GM23338 (cell line): ENCODE measurements around the gene MOB3C. TPM values are rescaled to one million over a fixed set of nuclear protein-coding genes. Genes with fewer than 3 reads are reported as not detected.

Source experiments
- ATAC-seq: fragments of 200-7000 bp; cut with Tn5 transposase; 3 replicates; pipeline ENCODE4 v1.9.1; 2020
- DNase-seq: peaks from one replicate; pipeline ENCODE4 v3.0.0-alpha.2; 2015; ENCODE audit warnings: low spot score
- H2AFZ ChIP-seq: fragments of 200-600 bp; sonication (generic); 2 replicates; pipeline ENCODE4 v1.8.0; 2016; ENCODE audit warnings: antibody characterized with exemption, mild to moderate bottlenecking, moderate library complexity
- H3F3A ChIP-seq: fragments of 200-600 bp; sonication (generic); replicated peaks from 2 replicates; pipeline ENCODE4 v1.8.0; 2017; ENCODE audit warnings: antibody characterized with exemption, mixed run types, low read depth
- H3K27ac ChIP-seq: fragments of 200-600 bp; sonication (generic); 2 replicates; pipeline ENCODE4 v1.6.1; 2016; ENCODE audit warnings: low read depth
- H3K27me3 ChIP-seq: fragments of 200-600 bp; sonication (generic); 2 replicates; pipeline ENCODE4 v1.8.0; 2016; ENCODE audit warnings: mild to moderate bottlenecking, mixed run types, moderate library complexity; ENCODE audit not compliant: insufficient read depth
- H3K36me3 ChIP-seq: fragments of 200-600 bp; sonication (generic); 2 replicates; pipeline ENCODE4 v1.8.0; 2016; ENCODE audit warnings: mild to moderate bottlenecking; ENCODE audit not compliant: insufficient read depth
- H3K4me1 ChIP-seq: fragments of 200-600 bp; sonication (generic); 2 replicates; pipeline ENCODE4 v1.8.0; 2016; ENCODE audit warnings: mild to moderate bottlenecking, moderate library complexity; ENCODE audit not compliant: insufficient read depth
- H3K4me2 ChIP-seq: fragments of 200-600 bp; sonication (generic); 2 replicates; pipeline ENCODE4 v1.7.1; 2017; ENCODE audit warnings: mixed run types
- H3K4me3 ChIP-seq: fragments of 200-600 bp; sonication (generic); 2 replicates; pipeline ENCODE4 v1.6.1; 2016; ENCODE audit warnings: mixed run types
- H3K79me2 ChIP-seq: fragments of 200-600 bp; sonication (generic); replicated peaks from 2 replicates; pipeline ENCODE4 v1.8.0; 2017; ENCODE audit warnings: mild to moderate bottlenecking; ENCODE audit not compliant: insufficient read depth
- H3K9me2 ChIP-seq: fragments of 200-600 bp; sonication (generic); 2 replicates; pipeline ENCODE4 v1.8.0; 2017; ENCODE audit not compliant: insufficient read depth
- H4K20me1 ChIP-seq: fragments of 200-600 bp; sonication (generic); replicated peaks from 2 replicates; pipeline ENCODE4 v1.8.0; 2017; ENCODE audit warnings: mild to moderate bottlenecking; ENCODE audit not compliant: insufficient read depth
- H3K27ac Mint-ChIP-seq: 2 replicates; pipeline ENCODE4 v1.8.0; 2020; ENCODE audit warnings: inconsistent platforms, mild to moderate bottlenecking, moderate library complexity, mixed read lengths
- H3K27me3 Mint-ChIP-seq: 3 replicates; pipeline ENCODE4 v1.8.0; 2022; ENCODE audit warnings: low read depth, mild to moderate bottlenecking, moderate library complexity, mixed read lengths, inconsistent platforms; ENCODE audit not compliant: insufficient read depth, poor library complexity
- H3K36me3 Mint-ChIP-seq: 3 replicates; pipeline ENCODE4 v1.8.0; 2021; ENCODE audit warnings: low read depth, mild to moderate bottlenecking, inconsistent platforms, moderate library complexity, mixed read lengths
- H3K4me1 Mint-ChIP-seq: 3 replicates; pipeline ENCODE4 v1.8.0; 2020; ENCODE audit warnings: mild to moderate bottlenecking, inconsistent platforms, mixed read lengths
- H3K4me3 Mint-ChIP-seq: 3 replicates; pipeline ENCODE4 v1.8.0; 2021; ENCODE audit warnings: moderate library complexity, mild to moderate bottlenecking, inconsistent platforms, mixed read lengths
- H3K9me3 Mint-ChIP-seq: 3 replicates; pipeline ENCODE4 v1.8.0; 2020; ENCODE audit warnings: moderate library complexity, mild to moderate bottlenecking, inconsistent platforms, mixed read lengths
- EZH2 ChIP-seq: fragments of 200-600 bp; sonication (generic); IDR thresholded peaks from one replicate; pipeline ENCODE4 v1.8.0; 2017; ENCODE audit warnings: antibody characterized with exemption, mild to moderate bottlenecking, low read depth; ENCODE audit not compliant: unreplicated experiment
- EZH2phosphoT487 ChIP-seq: fragments of 200-600 bp; sonication (generic); IDR thresholded peaks from one replicate; pipeline ENCODE4 v1.8.1; 2018; ENCODE audit warnings: antibody characterized with exemption; ENCODE audit not compliant: unreplicated experiment
- NANOG ChIP-seq: IDR thresholded peaks from 2 replicates; pipeline ENCODE4 v1.6.1; 2016; ENCODE audit warnings: antibody characterized with exemption, borderline replicate concordance
- REST ChIP-seq: IDR thresholded peaks from one replicate; pipeline ENCODE4 v1.6.1; 2018; ENCODE audit warnings: antibody characterized with exemption; ENCODE audit not compliant: unreplicated experiment
- STAT1 ChIP-seq: IDR thresholded peaks from one replicate; pipeline ENCODE4 v1.6.1; 2016; ENCODE audit warnings: antibody characterized with exemption; ENCODE audit not compliant: unreplicated experiment
- ZNF331 ChIP-seq: fragments of 250-450 bp; sonication (Bioruptor Pico); IDR thresholded peaks from 2 replicates; pipeline ENCODE4 v1.5.0; 2020; ENCODE audit warnings: low read depth, mild to moderate bottlenecking, moderate library complexity
- polyA plus RNA-seq: library from polyadenylated mRNA; unstranded; fragments of >200 nt; fragmentation: Nextera tagmentation; extraction: Ambion mirVana; gene quantifications from 2 replicates; pipeline ENCODE4 v1.2.1, GENCODE V29; 2016
- total RNA-seq: library from RNA; depleted of rRNA; stranded (reverse); fragments of >200 nt; shearing (Covaris generic); gene quantifications from 2 replicates; pipeline ENCODE4 v1.2.3, GENCODE V29; 2014
- TF ChIP-seq, protein P1 (sequence below): fragments of 250-450 bp; sonication (Bioruptor Pico); IDR thresholded peaks from 2 replicates; pipeline ENCODE4 v1.5.0; 2020; ENCODE audit warnings: mild to moderate bottlenecking, moderate library complexity
- TF ChIP-seq, protein P2 (sequence below): IDR thresholded peaks from 2 replicates; pipeline ENCODE4 v1.6.1; 2016; ENCODE audit warnings: antibody characterized with exemption

The MOB3C gene
- total and polyA plus RNA-seq, 2 experiments from 2014 or later, result 1.1 to 6.2 TPM

- no peak for TF ChIP-seq REST
- TF ChIP-seq, protein P1, sequence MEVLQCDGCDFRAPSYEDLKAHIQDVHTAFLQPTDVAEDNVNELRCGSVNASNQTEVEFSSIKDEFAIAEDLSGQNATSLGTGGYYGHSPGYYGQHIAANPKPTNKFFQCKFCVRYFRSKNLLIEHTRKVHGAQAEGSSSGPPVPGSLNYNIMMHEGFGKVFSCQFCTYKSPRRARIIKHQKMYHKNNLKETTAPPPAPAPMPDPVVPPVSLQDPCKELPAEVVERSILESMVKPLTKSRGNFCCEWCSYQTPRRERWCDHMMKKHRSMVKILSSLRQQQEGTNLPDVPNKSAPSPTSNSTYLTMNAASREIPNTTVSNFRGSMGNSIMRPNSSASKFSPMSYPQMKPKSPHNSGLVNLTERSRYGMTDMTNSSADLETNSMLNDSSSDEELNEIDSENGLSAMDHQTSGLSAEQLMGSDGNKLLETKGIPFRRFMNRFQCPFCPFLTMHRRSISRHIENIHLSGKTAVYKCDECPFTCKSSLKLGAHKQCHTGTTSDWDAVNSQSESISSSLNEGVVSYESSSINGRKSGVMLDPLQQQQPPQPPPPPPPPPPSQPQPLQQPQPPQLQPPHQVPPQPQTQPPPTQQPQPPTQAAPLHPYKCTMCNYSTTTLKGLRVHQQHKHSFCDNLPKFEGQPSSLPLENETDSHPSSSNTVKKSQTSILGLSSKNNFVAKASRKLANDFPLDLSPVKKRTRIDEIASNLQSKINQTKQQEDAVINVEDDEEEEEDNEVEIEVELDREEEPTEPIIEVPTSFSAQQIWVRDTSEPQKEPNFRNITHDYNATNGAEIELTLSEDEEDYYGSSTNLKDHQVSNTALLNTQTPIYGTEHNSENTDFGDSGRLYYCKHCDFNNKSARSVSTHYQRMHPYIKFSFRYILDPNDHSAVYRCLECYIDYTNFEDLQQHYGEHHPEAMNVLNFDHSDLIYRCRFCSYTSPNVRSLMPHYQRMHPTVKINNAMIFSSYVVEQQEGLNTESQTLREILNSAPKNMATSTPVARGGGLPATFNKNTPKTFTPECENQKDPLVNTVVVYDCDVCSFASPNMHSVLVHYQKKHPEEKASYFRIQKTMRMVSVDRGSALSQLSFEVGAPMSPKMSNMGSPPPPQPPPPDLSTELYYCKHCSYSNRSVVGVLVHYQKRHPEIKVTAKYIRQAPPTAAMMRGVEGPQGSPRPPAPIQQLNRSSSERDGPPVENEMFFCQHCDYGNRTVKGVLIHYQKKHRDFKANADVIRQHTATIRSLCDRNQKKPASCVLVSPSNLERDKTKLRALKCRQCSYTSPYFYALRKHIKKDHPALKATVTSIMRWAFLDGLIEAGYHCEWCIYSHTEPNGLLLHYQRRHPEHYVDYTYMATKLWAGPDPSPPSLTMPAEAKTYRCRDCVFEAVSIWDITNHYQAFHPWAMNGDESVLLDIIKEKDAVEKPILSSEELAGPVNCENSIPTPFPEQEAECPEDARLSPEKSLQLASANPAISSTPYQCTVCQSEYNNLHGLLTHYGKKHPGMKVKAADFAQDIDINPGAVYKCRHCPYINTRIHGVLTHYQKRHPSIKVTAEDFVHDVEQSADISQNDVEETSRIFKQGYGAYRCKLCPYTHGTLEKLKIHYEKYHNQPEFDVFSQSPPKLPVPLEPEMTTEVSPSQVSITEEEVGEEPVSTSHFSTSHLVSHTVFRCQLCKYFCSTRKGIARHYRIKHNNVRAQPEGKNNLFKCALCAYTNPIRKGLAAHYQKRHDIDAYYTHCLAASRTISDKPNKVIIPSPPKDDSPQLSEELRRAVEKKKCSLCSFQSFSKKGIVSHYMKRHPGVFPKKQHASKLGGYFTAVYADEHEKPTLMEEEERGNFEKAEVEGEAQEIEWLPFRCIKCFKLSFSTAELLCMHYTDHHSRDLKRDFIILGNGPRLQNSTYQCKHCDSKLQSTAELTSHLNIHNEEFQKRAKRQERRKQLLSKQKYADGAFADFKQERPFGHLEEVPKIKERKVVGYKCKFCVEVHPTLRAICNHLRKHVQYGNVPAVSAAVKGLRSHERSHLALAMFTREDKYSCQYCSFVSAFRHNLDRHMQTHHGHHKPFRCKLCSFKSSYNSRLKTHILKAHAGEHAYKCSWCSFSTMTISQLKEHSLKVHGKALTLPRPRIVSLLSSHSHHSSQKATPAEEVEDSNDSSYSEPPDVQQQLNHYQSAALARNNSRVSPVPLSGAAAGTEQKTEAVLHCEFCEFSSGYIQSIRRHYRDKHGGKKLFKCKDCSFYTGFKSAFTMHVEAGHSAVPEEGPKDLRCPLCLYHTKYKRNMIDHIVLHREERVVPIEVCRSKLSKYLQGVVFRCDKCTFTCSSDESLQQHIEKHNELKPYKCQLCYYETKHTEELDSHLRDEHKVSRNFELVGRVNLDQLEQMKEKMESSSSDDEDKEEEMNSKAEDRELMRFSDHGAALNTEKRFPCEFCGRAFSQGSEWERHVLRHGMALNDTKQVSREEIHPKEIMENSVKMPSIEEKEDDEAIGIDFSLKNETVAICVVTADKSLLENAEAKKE (CRISPR knock-in tag), result no peak
- no peak for TF ChIP-seq STAT1
- TF ChIP-seq ZNF331 (CRISPR knock-in tag), result no peak
Observed at GRCh38 chr1:46575300-46575699, 41.3 kb downstream of the MOB3C start (continued).

GRCh38 chr1:46571691-46572225 lies 44.9 kb downstream of the MOB3C start:
- DNase-seq (no peak), ATAC-seq (no peak)
- Mint-ChIP-seq H3K36me3 (no peaks in the 10 kb centered on the region), H3K9me3 (no peaks in the 10 kb centered on the region), H3K4me1 (peaks cover 36% of the 10 kb centered on the region), H3K27ac (no peak overlapping the region), H3K27me3 (peaks cover 3% of the 10 kb centered on the region), H3K4me3 (no peak overlapping the region)
- Histone ChIP-seq H3K9me2 (no peaks in the 10 kb centered on the region), H3K4me2 (no peak overlapping the region), H3K4me1 (no peaks in the 10 kb centered on the region), H4K20me1 (no peaks in the 10 kb centered on the region), H2AFZ (no peak overlapping the region), H3K4me3 (no peak overlapping the region), H3K79me2 (no peaks in the 10 kb centered on the region), H3K36me3 (no peaks in the 10 kb centered on the region), H3F3A (no peaks in the 10 kb centered on the region), H3K27ac (no peak overlapping the region), H3K27me3 (no peaks in the 10 kb centered on the region)
- no peak for TF ChIP-seq EZH2phosphoT487
- no peak for TF ChIP-seq REST
- TF ChIP-seq, protein P2, sequence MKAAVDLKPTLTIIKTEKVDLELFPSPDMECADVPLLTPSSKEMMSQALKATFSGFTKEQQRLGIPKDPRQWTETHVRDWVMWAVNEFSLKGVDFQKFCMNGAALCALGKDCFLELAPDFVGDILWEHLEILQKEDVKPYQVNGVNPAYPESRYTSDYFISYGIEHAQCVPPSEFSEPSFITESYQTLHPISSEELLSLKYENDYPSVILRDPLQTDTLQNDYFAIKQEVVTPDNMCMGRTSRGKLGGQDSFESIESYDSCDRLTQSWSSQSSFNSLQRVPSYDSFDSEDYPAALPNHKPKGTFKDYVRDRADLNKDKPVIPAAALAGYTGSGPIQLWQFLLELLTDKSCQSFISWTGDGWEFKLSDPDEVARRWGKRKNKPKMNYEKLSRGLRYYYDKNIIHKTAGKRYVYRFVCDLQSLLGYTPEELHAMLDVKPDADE, result no peak
- TF ChIP-seq NANOG, result no peak
- no peak for TF ChIP-seq EZH2
- TF ChIP-seq ZNF331 (CRISPR knock-in tag), result no peak
